Mammary epithelial cell (primary cell): ENCODE data around the gene APOBEC3F.

Source experiments
- CTCF ChIP-seq, 2 donors: IDR thresholded peaks in 1 of 2; conservative IDR thresholded peaks in 1 of 2; 2 replicates each; pipeline ENCODE4 v1.5.1; 2011 to 2012; ENCODE audit warnings: inconsistent platforms in 2 of 2, low read length in 2 of 2, mild to moderate bottlenecking in 2 of 2, control low read depth in 1 of 2, low read depth in 1 of 2; ENCODE audit not compliant: insufficient read depth in 1 of 2; ENCODE audit errors: extremely low read depth in 1 of 2
- EZH2 ChIP-seq: IDR thresholded peaks from 2 replicates; pipeline ENCODE4 v1.6.1; 2012; ENCODE audit warnings: low read length, inconsistent platforms, borderline replicate concordance

GRCh38 chr22:39083212-39084165 lies 42.8 kb downstream of the APOBEC3F start:
- TF ChIP-seq CTCF (conservative IDR thresholded peaks at IDR 0.05 in 1 of 2, IDR thresholded peaks at IDR 0.05 in 1 of 2; ENCODE audit: extremely low read depth in 1 of 2, insufficient read depth in 1 of 2, low read depth in 1 of 2, low read length in 2 of 2) (no peak), EZH2 (no peak)
